Activated CD8-positive, alpha-beta memory T cell treated with anti-CD3 and anti-CD28 coated beads, Interleukin-2, amount 50 U/mL, for 24 hours (primary cell): ENCODE results near the gene PFKFB4.
A peak's percentile ranks its signal among the peaks of the same experiment; 100 is the strongest.
"Not testable (repeated sequence)": the region's sequence is repeated elsewhere in the genome, so short reads cannot be mapped to it uniquely, and the experiment has no call there.

Source experiments
- DNase-seq: peaks from one replicate; pipeline ENCODE4 v3.0.0-alpha.2; 2020; ENCODE audit errors: extremely low read depth

PFKFB4 gene

GRCh38 chr3:48560648-48561018, 4.0 kb upstream of the PFKFB4 start:
- DNase-seq = no peak

- no peak for DNase-seq
Observed at GRCh38 chr3:48558493-48559134, 2.0 kb upstream of the PFKFB4 start.

GRCh38 chr3:48555949-48556795, 431 bp downstream of the PFKFB4 start:
- DNase-seq = no peak

GRCh38 chr3:48555231-48555948, 1.2 kb downstream of the PFKFB4 start:
- DNase-seq = no peak

GRCh38 chr3:48553886-48554845, 2.4 kb downstream of the PFKFB4 start:
- DNase-seq = no peak

- DNase-seq = no peak
Observed at GRCh38 chr3:48553361-48553760, 3.2 kb downstream of the PFKFB4 start.

GRCh38 chr3:48552111-48552951, 4.3 kb downstream of the PFKFB4 start:
- DNase-seq = no peak

GRCh38 chr3:48551651-48552050, 5.0 kb downstream of the PFKFB4 start:
- DNase-seq = not testable (repeated sequence)

GRCh38 chr3:48548729-48549705, 7.6 kb downstream of the PFKFB4 start:
- peak; percentile 64 for DNase-seq

- DNase-seq = no peak
Observed at GRCh38 chr3:48548126-48548525, 8.5 kb downstream of the PFKFB4 start.

- no peak for DNase-seq
Observed at GRCh38 chr3:48546203-48546829, 10.3 kb downstream of the PFKFB4 start.

GRCh38 chr3:48544141-48544540, 12.5 kb downstream of the PFKFB4 start:
- DNase-seq = no peak

GRCh38 chr3:48543271-48543866, 13.2 kb downstream of the PFKFB4 start:
- no peak for DNase-seq

GRCh38 chr3:48538451-48538850, 18.2 kb downstream of the PFKFB4 start:
- DNase-seq = no peak

GRCh38 chr3:48536785-48537184, 19.8 kb downstream of the PFKFB4 start:
- no peak for DNase-seq

GRCh38 chr3:48536116-48536515, 20.5 kb downstream of the PFKFB4 start:
- DNase-seq = no peak

GRCh38 chr3:48535578-48535977, 21.0 kb downstream of the PFKFB4 start:
- no peak for DNase-seq

- no peak for DNase-seq
Observed at GRCh38 chr3:48532977-48533337, 23.6 kb downstream of the PFKFB4 start.
